ENCODE data around the gene IFT74.

DNA sequence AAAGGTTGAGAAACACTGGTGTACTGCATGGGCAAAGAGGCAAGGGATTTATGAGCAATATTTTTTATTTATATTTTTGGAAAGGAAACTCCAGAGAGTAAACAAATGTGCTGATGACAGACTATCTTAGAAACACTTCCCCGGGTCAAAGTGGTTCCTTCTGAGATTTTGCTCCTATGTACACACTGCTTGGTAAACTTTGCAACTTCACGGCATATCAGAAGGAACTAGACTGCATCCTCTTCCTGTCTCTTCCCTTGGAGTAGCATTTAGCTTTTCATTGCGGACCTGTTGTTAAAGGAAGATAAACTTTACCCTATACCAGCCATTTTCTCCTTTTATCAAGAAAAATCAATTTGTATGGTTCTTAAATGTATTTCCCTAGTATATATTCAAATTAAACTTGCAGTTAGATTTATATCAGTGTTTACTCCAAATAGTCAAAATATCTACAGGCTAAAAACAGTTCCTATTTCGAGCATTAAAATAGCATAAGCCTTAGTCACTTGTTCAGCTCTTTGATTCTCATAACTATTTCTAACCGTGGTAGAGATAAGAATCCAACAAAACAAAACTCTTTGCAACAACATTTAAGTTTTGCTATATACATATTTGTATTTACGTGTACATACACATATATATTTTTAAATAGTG is 97.3 kb downstream of the IFT74 start:
- TF ChIP-seq, protein P1, sequence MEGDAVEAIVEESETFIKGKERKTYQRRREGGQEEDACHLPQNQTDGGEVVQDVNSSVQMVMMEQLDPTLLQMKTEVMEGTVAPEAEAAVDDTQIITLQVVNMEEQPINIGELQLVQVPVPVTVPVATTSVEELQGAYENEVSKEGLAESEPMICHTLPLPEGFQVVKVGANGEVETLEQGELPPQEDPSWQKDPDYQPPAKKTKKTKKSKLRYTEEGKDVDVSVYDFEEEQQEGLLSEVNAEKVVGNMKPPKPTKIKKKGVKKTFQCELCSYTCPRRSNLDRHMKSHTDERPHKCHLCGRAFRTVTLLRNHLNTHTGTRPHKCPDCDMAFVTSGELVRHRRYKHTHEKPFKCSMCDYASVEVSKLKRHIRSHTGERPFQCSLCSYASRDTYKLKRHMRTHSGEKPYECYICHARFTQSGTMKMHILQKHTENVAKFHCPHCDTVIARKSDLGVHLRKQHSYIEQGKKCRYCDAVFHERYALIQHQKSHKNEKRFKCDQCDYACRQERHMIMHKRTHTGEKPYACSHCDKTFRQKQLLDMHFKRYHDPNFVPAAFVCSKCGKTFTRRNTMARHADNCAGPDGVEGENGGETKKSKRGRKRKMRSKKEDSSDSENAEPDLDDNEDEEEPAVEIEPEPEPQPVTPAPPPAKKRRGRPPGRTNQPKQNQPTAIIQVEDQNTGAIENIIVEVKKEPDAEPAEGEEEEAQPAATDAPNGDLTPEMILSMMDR (conservative IDR thresholded peaks at IDR 0.05) = no peak
- no peak for TF ChIP-seq EZH2 (IDR thresholded peaks at IDR 0.05; ENCODE audit: low read depth)

Data from PC-9 (cell line).